ENCODE results near the gene NEK11. TPM values are rescaled to one million over a fixed set of nuclear protein-coding genes. Genes with fewer than 3 reads are reported as not detected.

NEK11 gene
- total RNA-seq, 2 experiments from 2014 or later, result 1.6 to 4.2 TPM

- Mint-ChIP-seq H3K9me3 (no peaks in the 10 kb centered on the region), H3K27me3 (no peaks in the 10 kb centered on the region), H3K4me1 (ENCODE audit: low read depth) (no peaks in the 10 kb centered on the region), H3K36me3 (ENCODE audit: low read depth) (no peaks in the 10 kb centered on the region), H3K27ac (no peak overlapping the region), H3K4me3 (no peak overlapping the region)
- Histone ChIP-seq H3K4me3 (ENCODE audit: low read length) (no peak overlapping the region), H3K4me1 (ENCODE audit: insufficient read depth, low read length) (no peaks in the 10 kb centered on the region), H3K27me3 (ENCODE audit: control insufficient read depth in 1 of 2, insufficient read depth in 2 of 2, low read length in 2 of 2) (no peaks in the 10 kb centered on the region), H3K36me3 (ENCODE audit: insufficient read depth, low read length) (no peaks in the 10 kb centered on the region), H3K27ac (ENCODE audit: low read depth in 1 of 2, low read length in 2 of 2) (no peak overlapping the region), H3K9me3 (ENCODE audit: control insufficient read depth in 1 of 2, insufficient read depth in 1 of 2, low read length in 2 of 2) (no peaks in the 10 kb centered on the region)
- ATAC-seq (ENCODE audit: poor library complexity), result no peak
- intact Hi-C loops (cut with DNase I, micrococcal nuclease), result no loop called here
- ChIA-PET CTCF (no interaction called here), POLR2A (no interaction called here)
- no peak for DNase-seq
- no peak for TF ChIP-seq CTCF (IDR thresholded peaks at IDR 0.05)
Measured at GRCh38 chr3:131239267-131239666, 212.6 kb downstream of the NEK11 start.

- TF ChIP-seq CTCF (IDR thresholded peaks at IDR 0.05), result no peak
- H3K4me1 ChIP-seq (ENCODE audit: insufficient read depth, low read length), result no peaks in the 10 kb centered on the region
Measured at GRCh38 chr3:131242201-131242600, 215.5 kb downstream of the NEK11 start.

GRCh38 chr3:131250466-131250865 is 223.8 kb downstream of the NEK11 start:
- Mint-ChIP-seq H3K27ac (no peak overlapping the region), H3K27me3 (peaks cover 6% of the 10 kb centered on the region), H3K9me3 (no peaks in the 10 kb centered on the region), H3K36me3 (ENCODE audit: low read depth) (no peaks in the 10 kb centered on the region), H3K4me1 (ENCODE audit: low read depth) (no peaks in the 10 kb centered on the region), H3K4me3 (no peak overlapping the region)
- ChIA-PET CTCF (no interaction called here), POLR2A (no interaction called here)
- no peak overlapping the region for H3K4me3 ChIP-seq (ENCODE audit: low read length)
- no peak overlapping the region for H3K27ac ChIP-seq (ENCODE audit: low read depth in 1 of 2, low read length in 2 of 2)
- H3K9me3 ChIP-seq (ENCODE audit: control insufficient read depth in 1 of 2, insufficient read depth in 1 of 2, low read length in 2 of 2), result peaks cover 0 to 5% of the 10 kb centered on the region in 2 experiments
- intact Hi-C loops (cut with DNase I, micrococcal nuclease), result no loop called here
- no peak for DNase-seq
- no peaks in the 10 kb centered on the region for H3K4me1 ChIP-seq (ENCODE audit: insufficient read depth, low read length)
- no peak for TF ChIP-seq CTCF (IDR thresholded peaks at IDR 0.05)
- no peaks in the 10 kb centered on the region for H3K36me3 ChIP-seq (ENCODE audit: insufficient read depth, low read length)
- no peaks in the 10 kb centered on the region for H3K27me3 ChIP-seq (ENCODE audit: control insufficient read depth in 1 of 2, insufficient read depth in 2 of 2, low read length in 2 of 2)
- no peak for ATAC-seq (ENCODE audit: poor library complexity)

More at GRCh38 chr3:131242201-131242600, 215.5 kb downstream of the NEK11 start:
- Mint-ChIP-seq H3K4me1 (ENCODE audit: low read depth) (no peaks in the 10 kb centered on the region), H3K27ac (no peak overlapping the region), H3K36me3 (ENCODE audit: low read depth) (no peaks in the 10 kb centered on the region), H3K4me3 (no peak overlapping the region), H3K27me3 (no peaks in the 10 kb centered on the region), H3K9me3 (no peaks in the 10 kb centered on the region)
- DNase-seq (no peak), ATAC-seq (ENCODE audit: poor library complexity) (no peak)
- H3K27me3 ChIP-seq (ENCODE audit: control insufficient read depth in 1 of 2, insufficient read depth in 2 of 2, low read length in 2 of 2), result no peaks in the 10 kb centered on the region
- H3K9me3 ChIP-seq (ENCODE audit: control insufficient read depth in 1 of 2, insufficient read depth in 1 of 2, low read length in 2 of 2), result no peaks in the 10 kb centered on the region
- no peak overlapping the region for H3K27ac ChIP-seq (ENCODE audit: low read depth in 1 of 2, low read length in 2 of 2)
- intact Hi-C loops (cut with DNase I, micrococcal nuclease), result no loop called here
- ChIA-PET POLR2A (no interaction called here), CTCF (no interaction called here)
- no peaks in the 10 kb centered on the region for H3K36me3 ChIP-seq (ENCODE audit: insufficient read depth, low read length)
- no peak overlapping the region for H3K4me3 ChIP-seq (ENCODE audit: low read length)

Measured in CD4-positive, alpha-beta T cell (primary cell).